Smooth muscle cell (in vitro differentiated cells): ENCODE measurements around the gene SNRPA. TPM values are rescaled to one million over a fixed set of nuclear protein-coding genes. Genes with fewer than 3 reads are reported as not detected.

Experiments
- DNase-seq: peaks from one replicate; lab custom pipeline; 2025; ENCODE audit not compliant: unreplicated experiment; lab: John Stamatoyannopoulos, UW
- H2AFZ ChIP-seq: fragments of 200-600 bp; sonication (generic); 2 replicates; pipeline ENCODE4 v1.6.0; 2016; ENCODE audit warnings: antibody characterized with exemption, low read depth, mild to moderate bottlenecking
- H3F3A ChIP-seq: fragments of 200-600 bp; sonication (generic); 2 replicates; pipeline ENCODE4 v1.6.0; 2017; ENCODE audit warnings: antibody characterized with exemption, low read depth
- H3K27ac ChIP-seq: fragments of 200-600 bp; sonication (generic); 2 replicates; pipeline ENCODE4 v1.5.1; 2016; ENCODE audit warnings: low read depth, mild to moderate bottlenecking
- H3K27me3 ChIP-seq: fragments of 200-600 bp; sonication (generic); 2 replicates; pipeline ENCODE4 v1.6.1; 2016; ENCODE audit warnings: low read depth, mild to moderate bottlenecking
- H3K36me3 ChIP-seq: fragments of 200-600 bp; sonication (generic); 2 replicates; pipeline ENCODE4 v1.5.1; 2016; ENCODE audit warnings: low read depth
- H3K4me1 ChIP-seq: fragments of 200-600 bp; sonication (generic); 2 replicates; pipeline ENCODE4 v1.5.1; 2016; ENCODE audit warnings: low read depth
- H3K4me2 ChIP-seq: fragments of 200-600 bp; sonication (generic); 2 replicates; pipeline ENCODE4 v1.6.0; 2016; ENCODE audit warnings: mild to moderate bottlenecking
- H3K4me3 ChIP-seq: fragments of 200-600 bp; sonication (generic); 2 replicates; pipeline ENCODE4 v1.5.1; 2016; ENCODE audit warnings: mild to moderate bottlenecking
- H3K79me2 ChIP-seq: fragments of 200-600 bp; sonication (generic); 2 replicates; pipeline ENCODE4 v1.6.0; 2016; ENCODE audit warnings: low read depth, mild to moderate bottlenecking
- H3K9ac ChIP-seq: fragments of 200-600 bp; sonication (generic); 2 replicates; pipeline ENCODE4 v1.6.0; 2016; ENCODE audit warnings: low read depth
- H3K9me3 ChIP-seq: fragments of 200-600 bp; sonication (generic); replicated peaks from 2 replicates; pipeline ENCODE4 v1.5.1; 2016; ENCODE audit warnings: low read depth
- H4K20me1 ChIP-seq: fragments of 200-600 bp; sonication (generic); 2 replicates; pipeline ENCODE4 v1.6.0; 2016; ENCODE audit warnings: low read depth
- CTCF ChIP-seq: fragments of 200-600 bp; sonication (generic); IDR thresholded peaks from 2 replicates; pipeline ENCODE4 v1.5.1; 2017; ENCODE audit warnings: borderline replicate concordance, mild to moderate bottlenecking, antibody characterized with exemption; ENCODE audit not compliant: insufficient read depth, poor library complexity, severe bottlenecking
- WGBS: methylation state at CpG from one replicate; pipeline ENCODE4 v1.1.7; 2016; ENCODE audit warnings: low lambda C conversion rate; 5-methylcytosine and 5-hydroxymethylcytosine counted together
- polyA plus RNA-seq: library from polyadenylated mRNA; unstranded; fragments of >200 nt; fragmentation: Nextera tagmentation; extraction: Ambion mirVana; gene quantifications from 2 replicates; pipeline ENCODE4 v1.2.1, GENCODE V29; 2016
- total RNA-seq: library from RNA; depleted of rRNA; stranded (reverse); fragments of >200 nt; gene quantifications from 2 replicates; pipeline ENCODE4 v1.2.3, GENCODE V29; 2014

The SNRPA gene
- total and polyA plus RNA-seq, 2 experiments from 2014 or later: 30.3 to 87.7 TPM

- no peaks in the 10 kb centered on the region for H3K27me3 ChIP-seq
- no peak overlapping the region for H2AFZ ChIP-seq
- no peak overlapping the region for H3K4me3 ChIP-seq
- 95% methylated on average over 7 of the region's 7 CpGs for WGBS
- peaks cover 100% of the 10 kb centered on the region for H4K20me1 ChIP-seq
- H3K79me2 ChIP-seq: peaks cover 61% of the 10 kb centered on the region
- DNase-seq: no peak
- no peaks in the 10 kb centered on the region for H3K36me3 ChIP-seq
- no peaks in the 10 kb centered on the region for H3K9me3 ChIP-seq
- H3K4me2 ChIP-seq: no peak overlapping the region
- H3K9ac ChIP-seq: no peak overlapping the region
- TF ChIP-seq CTCF: no peak
- peaks cover 27% of the 10 kb centered on the region for H3K4me1 ChIP-seq
- peaks cover 26% of the 10 kb centered on the region for H3F3A ChIP-seq
- H3K27ac ChIP-seq: no peak overlapping the region
These were observed 53.8 kb downstream of the SNRPA start for GRCh38 chr19:40804783-40805242.

DNA sequence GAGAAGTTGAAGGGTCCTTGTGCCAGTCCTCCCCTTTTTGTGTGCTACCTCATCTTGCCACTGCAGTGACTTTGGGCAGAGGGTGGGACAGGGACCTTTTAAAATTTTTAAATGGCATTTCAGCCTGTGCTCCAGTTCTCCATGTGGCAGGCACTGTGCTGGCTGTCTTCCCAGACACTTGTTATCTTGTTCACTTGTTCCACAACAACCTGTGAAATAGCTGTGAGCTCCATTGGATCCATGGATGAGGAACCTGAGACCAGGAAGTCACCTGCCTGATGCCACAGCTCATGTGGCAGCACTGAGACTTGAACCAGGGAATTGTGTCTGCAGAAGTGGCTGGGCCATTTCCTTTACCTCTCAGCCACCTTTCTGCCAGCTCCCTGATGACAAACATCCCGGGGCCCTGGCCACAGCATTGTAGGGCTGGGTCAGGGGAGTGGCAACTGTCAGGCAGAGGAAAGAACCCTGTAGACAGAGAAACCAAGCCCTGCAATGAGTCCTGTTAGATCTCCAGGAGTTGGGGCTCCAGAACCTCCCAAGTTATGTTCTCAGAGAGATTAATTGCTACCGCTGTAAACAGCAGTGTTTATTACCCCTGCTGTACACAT lies 54.4 kb downstream of the SNRPA start:
- WGBS: 87% methylated on average over 2 of the region's 2 CpGs

DNA sequence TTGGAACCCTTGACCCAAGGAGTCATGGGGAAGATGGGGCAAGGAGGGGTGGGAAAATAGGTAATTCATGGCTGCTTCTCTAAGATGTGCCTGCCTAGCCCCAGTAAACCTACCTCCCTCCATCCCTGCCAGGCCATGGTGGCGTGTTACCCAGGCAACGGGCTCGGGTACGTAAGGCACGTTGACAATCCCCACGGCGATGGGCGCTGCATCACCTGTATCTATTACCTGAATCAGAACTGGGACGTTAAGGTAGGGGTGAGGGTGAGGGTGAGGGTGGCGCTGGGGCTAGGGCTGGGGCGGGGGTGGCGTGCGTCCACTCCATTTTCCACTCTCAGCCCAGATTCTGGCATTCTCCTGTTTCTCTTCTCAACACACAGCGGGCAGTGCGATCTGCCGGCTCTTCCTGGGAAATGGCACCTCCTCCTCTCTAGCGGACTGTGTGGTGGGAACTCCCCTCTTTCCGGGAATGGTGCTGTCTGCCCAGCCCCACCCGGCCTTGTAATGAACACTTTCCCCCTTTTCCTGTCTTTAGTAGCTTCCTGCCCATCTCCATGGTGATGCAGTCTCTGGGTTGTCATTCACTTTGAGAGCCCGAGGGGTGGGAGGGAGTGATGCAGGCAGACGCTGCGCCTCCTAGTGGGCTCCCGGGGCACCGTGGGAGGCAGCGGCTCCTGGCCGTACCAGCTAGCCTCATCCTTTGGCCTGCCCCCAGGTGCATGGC lies 55.6 kb downstream of the SNRPA start:
- H3K27ac ChIP-seq: peak overlapping the region; percentile 31
- no peak overlapping the region for H2AFZ ChIP-seq
- no peak overlapping the region for H3K4me3 ChIP-seq
- peak overlapping the region; percentile 50 for H3K4me2 ChIP-seq
- TF ChIP-seq CTCF: peak; percentile 88
- peaks cover 29% of the 10 kb centered on the region for H3F3A ChIP-seq
- no peaks in the 10 kb centered on the region for H3K27me3 ChIP-seq
- peaks cover 43% of the 10 kb centered on the region for H3K79me2 ChIP-seq
- WGBS: 29% methylated on average over 24 of the region's 26 CpGs
- H3K9me3 ChIP-seq: no peaks in the 10 kb centered on the region
- peaks cover 16% of the 10 kb centered on the region for H3K4me1 ChIP-seq
- H3K36me3 ChIP-seq: no peaks in the 10 kb centered on the region
- no peak overlapping the region for H3K9ac ChIP-seq
- peaks cover 82% of the 10 kb centered on the region for H4K20me1 ChIP-seq
- peak; percentile 63 for DNase-seq

More for the DNA sequence above, 54.4 kb downstream of the SNRPA start:
- H3K79me2 ChIP-seq: peaks cover 55% of the 10 kb centered on the region
- H3K36me3 ChIP-seq: no peaks in the 10 kb centered on the region
- peaks cover 29% of the 10 kb centered on the region for H3F3A ChIP-seq
- H2AFZ ChIP-seq: no peak overlapping the region
- peaks cover 23% of the 10 kb centered on the region for H3K4me1 ChIP-seq
- no peak overlapping the region for H3K4me2 ChIP-seq
- H3K9ac ChIP-seq: no peak overlapping the region
- no peaks in the 10 kb centered on the region for H3K27me3 ChIP-seq
- peaks cover 95% of the 10 kb centered on the region for H4K20me1 ChIP-seq
- no peak overlapping the region for H3K4me3 ChIP-seq
- peak overlapping the region; percentile 20 for H3K27ac ChIP-seq
- no peak for DNase-seq
- no peaks in the 10 kb centered on the region for H3K9me3 ChIP-seq
- TF ChIP-seq CTCF: no peak
